Endodermal cell (in vitro differentiated cells): ENCODE results near the gene MAGEB18. TPM values are rescaled to one million over a fixed set of nuclear protein-coding genes. Genes with fewer than 3 reads are reported as not detected.

Experiments
- DNase-seq: peaks from one replicate; pipeline ENCODE4 v3.0.0-alpha.2; 2017
- H3K27ac ChIP-seq: 2 replicates; pipeline ENCODE4 v1.5.1; 2013; ENCODE audit warnings: mild to moderate bottlenecking, low read depth, low read length, moderate library complexity
- H3K27me3 ChIP-seq: 2 replicates; pipeline ENCODE4 v1.6.1; 2013; ENCODE audit warnings: mild to moderate bottlenecking, low read length, moderate library complexity; ENCODE audit not compliant: insufficient read depth, control insufficient read depth, poor library complexity, severe bottlenecking
- H3K36me3 ChIP-seq: 2 replicates; pipeline ENCODE4 v1.7.0; 2013; ENCODE audit warnings: mild to moderate bottlenecking, low read length, moderate library complexity; ENCODE audit not compliant: control insufficient read depth, insufficient read depth
- H3K4me1 ChIP-seq: one replicate; pipeline ENCODE4 v1.7.0; 2013; ENCODE audit warnings: low read length; ENCODE audit not compliant: control insufficient read depth, insufficient read depth
- H3K4me3 ChIP-seq: 2 replicates; pipeline ENCODE4 v1.5.1; 2013; ENCODE audit warnings: mild to moderate bottlenecking, low read length, moderate library complexity
- H3K9ac ChIP-seq: 2 replicates; pipeline ENCODE4 v1.6.1; 2013; ENCODE audit warnings: mild to moderate bottlenecking, low read length, moderate library complexity; ENCODE audit not compliant: poor library complexity, severe bottlenecking; ENCODE audit errors: extremely low read depth
- H3K9me3 ChIP-seq: 2 replicates; pipeline ENCODE4 v1.6.1; 2013; ENCODE audit warnings: mild to moderate bottlenecking, low read length, moderate library complexity; ENCODE audit not compliant: control insufficient read depth
- H3K27ac Mint-ChIP-seq: 2 replicates; pipeline ENCODE4 v1.8.0; 2020; ENCODE audit warnings: mixed read lengths
- H3K27me3 Mint-ChIP-seq: 2 replicates; pipeline ENCODE4 v1.8.0; 2021; ENCODE audit warnings: mild to moderate bottlenecking, mixed read lengths; ENCODE audit not compliant: insufficient read depth
- H3K36me3 Mint-ChIP-seq: 2 replicates; pipeline ENCODE4 v1.8.0; 2020; ENCODE audit warnings: low read depth, mixed read lengths
- H3K4me1 Mint-ChIP-seq: 2 replicates; pipeline ENCODE4 v1.8.0; 2020; ENCODE audit warnings: mixed read lengths
- H3K4me3 Mint-ChIP-seq: 2 replicates; pipeline ENCODE4 v1.8.0; 2020; ENCODE audit warnings: mild to moderate bottlenecking, moderate library complexity, mixed read lengths
- H3K9me3 Mint-ChIP-seq: 2 replicates; pipeline ENCODE4 v1.8.0; 2020; ENCODE audit warnings: mild to moderate bottlenecking, mixed read lengths
- CTCF ChIP-seq: fragments of 200-600 bp; sonication (generic); conservative IDR thresholded peaks from 2 replicates; pipeline ENCODE4 v1.5.0; 2021; ENCODE audit warnings: antibody characterized with exemption, mild to moderate bottlenecking
- WGBS, 2 experiments: methylation state at CpG; one replicate each; pipeline versions ENCODE4 v1.1.5 to v1.1.7; 2013; ENCODE audit warnings: missing lambda C conversion rate in 2 of 2, mixed read lengths in 1 of 2; ENCODE audit not compliant: insufficient coverage in 1 of 2, insufficient read length in 1 of 2; 5-methylcytosine and 5-hydroxymethylcytosine counted together
- total RNA-seq, 2 donors: library from RNA; stranded (reverse); fragmentation: NEBNext Ultra II Directional in 1 of 2; extraction: Animal tissue kit (Norgen Biotek cat#: 25700) in 1 of 2; gene quantifications; 2 replicates in 1 of 2; 3 replicates in 1 of 2; pipeline ENCODE4 v1.2.1, GENCODE V29; 2021

MAGEB18 gene
- total RNA-seq, 2 donors from 2014 or later: not detected

GRCh38 chrX:26146024-26146423 lies 7.9 kb downstream of the MAGEB18 start:
- peaks cover 6% of the 10 kb centered on the region for H3K4me1 Mint-ChIP-seq
- no peaks in the 10 kb centered on the region for H3K27me3 Mint-ChIP-seq
- no peak for DNase-seq
- H3K36me3 ChIP-seq: no peaks in the 10 kb centered on the region
- H3K9me3 Mint-ChIP-seq: peaks cover 37% of the 10 kb centered on the region
- no peaks in the 10 kb centered on the region for H3K9me3 ChIP-seq
- no peaks in the 10 kb centered on the region for H3K36me3 Mint-ChIP-seq
- no peak for TF ChIP-seq CTCF
- H3K27ac Mint-ChIP-seq: no peak overlapping the region
- no peak overlapping the region for H3K4me3 Mint-ChIP-seq
- 89% methylated on average over 2 of the region's 2 CpGs; no CpG with 5 or more reads in 1 of the 2 experiments for WGBS, 2 experiments
- no peak overlapping the region for H3K27ac ChIP-seq
- no peak overlapping the region for H3K9ac ChIP-seq
- H3K4me1 ChIP-seq: no peaks in the 10 kb centered on the region
- H3K27me3 ChIP-seq: no peaks in the 10 kb centered on the region
- H3K4me3 ChIP-seq: no peak overlapping the region

GRCh38 chrX:26160301-26160700 lies 22.2 kb downstream of the MAGEB18 start, which contains the start of gene MAGEB6B:
TSS of gene MAGEB6B (plus strand) at chrX:26160601. CDS start at chrX:26160601, 0 bp downstream.
- no peaks in the 10 kb centered on the region for H3K4me1 ChIP-seq
- WGBS, 2 experiments: 93 to 100% methylated on average over 7 to 10 of the region's 10 CpGs
- Mint-ChIP-seq H3K4me1 (no peaks in the 10 kb centered on the region), H3K36me3 (no peaks in the 10 kb centered on the region), H3K4me3 (no peak within 1 kb of the TSS), H3K27me3 (no peaks in the 10 kb centered on the region), H3K27ac (no peak within 1 kb of the TSS), H3K9me3 (peaks cover 60% of the 10 kb centered on the region)
- no peak within 1 kb of the TSS for H3K27ac ChIP-seq
- no peak for TF ChIP-seq CTCF
- H3K4me3 ChIP-seq: no peak within 1 kb of the TSS
- H3K9ac ChIP-seq: no peak within 1 kb of the TSS
- H3K27me3 ChIP-seq: no peaks in the 10 kb centered on the region
- no peaks in the 10 kb centered on the region for H3K9me3 ChIP-seq
- no peak for DNase-seq
- no peaks in the 10 kb centered on the region for H3K36me3 ChIP-seq

Other genes with a start within 250 kb of the MAGEB18 start
- not detected for gene MAGEB6B, start 22.3 kb downstream of the MAGEB18 start, total RNA-seq
- not detected for gene MAGEB6, start 54.1 kb downstream of the MAGEB18 start, total RNA-seq
- gene MAGEB5, start 77.8 kb downstream of the MAGEB18 start, total RNA-seq: not detected